NCI-H446 treated with DMSO at 0.1 percent for 48 hours (cell line): Measurements from ENCODE around the gene RBFOX2.
A peak's percentile ranks its signal among the peaks of the same experiment; 100 is the strongest.
"Not testable (repeated sequence)": the region's sequence is repeated elsewhere in the genome, so short reads cannot be mapped to it uniquely, and the experiment has no call there.

ENCODE experiments used
- DNase-seq: peaks from one replicate; lab custom pipeline; 2025; lab: John Stamatoyannopoulos, UW

RBFOX2 gene, protein sequence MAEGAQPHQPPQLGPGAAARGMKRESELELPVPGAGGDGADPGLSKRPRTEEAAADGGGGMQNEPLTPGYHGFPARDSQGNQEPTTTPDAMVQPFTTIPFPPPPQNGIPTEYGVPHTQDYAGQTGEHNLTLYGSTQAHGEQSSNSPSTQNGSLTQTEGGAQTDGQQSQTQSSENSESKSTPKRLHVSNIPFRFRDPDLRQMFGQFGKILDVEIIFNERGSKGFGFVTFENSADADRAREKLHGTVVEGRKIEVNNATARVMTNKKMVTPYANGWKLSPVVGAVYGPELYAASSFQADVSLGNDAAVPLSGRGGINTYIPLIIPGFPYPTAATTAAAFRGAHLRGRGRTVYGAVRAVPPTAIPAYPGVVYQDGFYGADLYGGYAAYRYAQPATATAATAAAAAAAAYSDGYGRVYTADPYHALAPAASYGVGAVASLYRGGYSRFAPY

DNA sequence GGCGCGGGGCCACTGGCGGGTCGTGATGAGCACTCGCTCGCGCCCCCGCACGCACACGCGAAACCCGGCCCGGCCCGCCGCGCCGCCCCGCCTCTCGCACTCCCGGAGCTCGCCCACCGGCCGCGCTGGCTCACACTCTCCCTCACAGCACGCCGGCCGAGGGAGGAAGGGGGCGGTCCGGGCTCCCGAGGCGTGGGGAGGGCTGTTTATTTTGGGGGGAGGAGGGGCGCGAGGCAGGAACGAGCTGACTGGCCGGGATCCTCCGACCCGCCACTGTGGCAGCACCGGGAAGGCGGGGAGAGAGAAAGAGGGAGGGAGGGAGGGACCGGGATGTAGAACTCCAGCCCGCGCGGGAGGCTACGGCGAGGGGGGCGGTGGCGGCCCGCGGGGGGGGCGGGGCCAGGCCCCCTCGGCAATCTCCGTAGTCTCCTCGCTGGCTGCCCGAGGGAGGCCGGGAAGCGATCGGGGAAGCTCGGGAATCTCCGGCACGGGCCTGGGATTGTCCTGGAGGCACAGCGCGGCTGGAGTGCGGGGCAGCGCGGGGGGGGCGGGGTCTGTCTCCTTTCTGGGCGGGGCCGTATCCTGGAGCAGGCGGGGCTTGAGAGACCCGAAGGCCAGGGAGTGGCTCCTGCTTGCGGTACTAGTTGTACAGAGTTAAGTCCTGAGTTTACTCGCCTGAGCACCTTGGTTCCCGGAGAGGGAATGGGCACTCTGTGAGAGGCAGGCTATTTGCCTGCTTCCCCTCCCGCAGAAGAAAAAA, at the start of gene RBFOX2:
RBFOX2 (minus strand) TSS at position 179 of the 760 bp plus-strand sequence. CDS start 399 bp downstream, outside the sequence.
- peak; percentile 91 for DNase-seq

DNA sequence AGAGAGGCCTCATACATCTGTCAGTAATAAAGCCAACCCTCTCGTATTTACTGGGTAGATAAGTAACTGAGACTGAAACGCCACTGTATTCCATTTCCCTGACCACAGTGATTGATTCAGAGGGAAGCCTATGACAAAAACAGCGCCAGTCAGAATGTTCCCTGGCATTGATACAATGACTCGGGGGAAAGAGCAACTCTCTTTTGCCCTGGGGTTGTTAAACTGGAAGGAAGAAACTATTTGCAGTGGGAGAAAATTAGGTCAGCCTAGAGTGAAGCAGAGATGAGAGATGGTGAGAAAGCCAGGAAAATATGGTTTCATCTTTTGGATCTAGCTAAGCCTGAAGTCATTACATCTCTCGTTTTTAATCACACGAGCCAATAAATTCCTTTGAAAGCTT, 48.6 kb upstream of the RBFOX2 start:
- no peak for DNase-seq

DNA sequence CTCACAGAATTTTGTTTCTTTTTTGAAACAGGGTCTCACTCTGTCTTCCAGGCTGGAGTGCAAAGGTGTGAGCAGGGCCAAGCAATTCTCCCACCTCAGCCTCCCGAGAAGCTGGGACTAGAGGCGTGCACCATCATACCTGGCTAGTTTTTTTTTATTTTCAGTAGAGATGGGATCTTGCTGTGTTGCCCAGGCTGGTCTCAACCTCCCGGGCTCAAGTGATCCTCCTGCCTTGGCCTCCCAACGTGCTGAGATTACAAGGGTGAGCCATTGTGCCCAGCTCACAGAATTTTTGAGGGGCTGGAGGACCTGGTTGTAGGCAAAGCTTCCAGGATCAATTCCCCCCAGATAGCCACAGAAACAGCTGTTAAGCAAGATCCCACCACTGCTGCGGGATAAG, 47.1 kb upstream of the RBFOX2 start:
- no peak for DNase-seq

DNA sequence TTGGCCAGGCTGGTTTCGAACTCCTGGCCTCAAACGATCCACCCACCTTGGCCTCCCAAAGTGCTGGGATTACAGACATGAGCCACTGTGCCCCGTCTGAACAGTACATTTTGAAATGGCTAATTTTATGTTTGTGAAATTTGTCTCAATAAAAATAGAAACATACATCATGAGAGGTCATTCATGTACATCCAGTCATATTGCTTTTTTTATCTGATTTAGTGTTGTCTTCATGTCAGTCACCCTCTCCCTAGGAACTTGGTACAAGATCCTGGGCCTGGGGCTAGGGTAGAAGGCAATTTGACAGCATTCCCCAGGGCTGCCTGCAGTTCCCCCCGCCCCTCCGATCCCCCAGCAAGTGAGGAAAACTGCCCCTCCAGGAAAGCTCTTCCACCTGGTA, 46.6 kb upstream of the RBFOX2 start:
- DNase-seq: no peak

DNA sequence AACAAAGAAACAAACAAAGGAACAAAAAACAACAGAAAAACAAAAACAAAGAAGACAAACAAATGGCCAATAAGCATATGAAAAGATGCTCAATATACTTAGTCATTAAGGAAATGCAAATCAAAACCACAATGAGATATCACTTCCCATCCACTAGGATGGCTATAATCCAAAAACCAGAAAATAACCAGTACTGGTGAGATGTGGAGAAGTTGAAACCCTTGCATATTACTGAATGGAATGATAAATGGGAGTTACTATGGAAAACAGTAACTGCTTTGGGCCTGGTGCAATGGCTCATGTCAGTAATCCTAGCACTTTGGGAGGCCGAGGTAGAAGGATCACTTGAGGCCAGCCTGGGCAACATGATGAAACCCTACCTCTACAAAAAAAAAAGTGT, 44.9 kb upstream of the RBFOX2 start:
- DNase-seq: no peak

DNA sequence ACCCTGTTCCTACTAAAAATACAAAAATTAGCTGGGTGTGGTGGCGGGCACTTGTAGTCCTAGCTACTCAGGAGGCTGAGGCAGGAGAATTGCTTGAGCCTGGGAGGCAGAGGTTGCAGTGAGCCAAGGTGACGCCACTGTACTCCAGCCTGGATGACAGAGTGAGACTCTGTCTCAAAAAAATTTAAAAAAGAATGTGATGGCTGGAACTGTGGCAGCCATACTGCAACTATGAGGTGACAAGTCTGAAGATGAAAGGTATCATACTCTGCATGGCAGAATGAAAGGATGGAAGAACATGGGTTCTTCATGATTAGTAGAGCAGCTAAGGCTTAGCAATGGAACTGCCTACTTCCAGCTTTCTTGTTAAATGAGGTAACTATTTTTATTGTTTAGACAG, 42.0 kb upstream of the RBFOX2 start:
- not testable (repeated sequence) for DNase-seq

DNA sequence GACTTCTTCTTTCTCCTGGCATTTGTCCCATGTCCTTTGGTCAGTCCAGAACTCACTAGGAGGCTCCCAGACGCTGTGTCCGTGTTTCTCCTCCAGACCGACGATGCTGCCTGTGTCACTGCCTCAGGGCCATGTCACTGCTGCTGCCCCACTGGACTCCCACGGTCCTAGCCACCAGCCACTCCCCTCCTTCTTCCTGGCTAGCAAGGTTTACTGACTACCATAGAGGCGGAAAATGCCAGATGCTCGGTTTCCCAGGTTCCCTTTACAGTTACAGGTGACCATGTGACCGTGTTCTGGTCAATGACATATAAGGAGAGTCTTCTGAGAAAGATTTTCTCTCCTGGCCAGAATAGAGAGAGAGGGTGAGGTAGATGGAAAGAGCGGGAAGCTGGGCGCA, 40.7 kb upstream of the RBFOX2 start:
- no peak for DNase-seq

DNA sequence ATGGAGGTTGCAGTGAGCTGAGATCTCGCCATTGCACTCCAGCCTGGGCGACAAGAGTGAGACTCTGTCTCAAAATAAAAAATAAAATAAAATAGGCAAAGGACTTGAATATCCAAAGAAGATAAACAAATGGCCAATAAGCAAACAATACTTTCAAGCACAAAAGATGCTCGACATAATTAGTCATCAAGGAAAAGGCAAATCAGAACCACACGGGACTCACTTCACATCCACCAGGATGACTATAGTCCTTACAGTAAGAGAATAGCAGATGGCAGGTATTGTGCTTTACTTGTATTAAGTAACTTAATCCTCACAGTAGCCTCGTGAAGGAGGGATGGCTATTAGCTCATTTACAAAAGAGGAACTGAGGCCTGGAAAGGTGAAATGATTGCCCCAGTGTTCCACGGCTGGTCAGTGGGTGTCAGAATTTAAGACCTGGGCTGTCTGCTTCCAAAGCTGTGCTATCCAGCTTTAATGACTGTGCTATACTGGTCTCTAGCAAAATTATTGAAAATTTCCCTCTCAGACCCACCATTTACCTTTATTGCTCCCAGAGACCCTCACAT, 40.2 kb upstream of the RBFOX2 start:
- DNase-seq: no peak

DNA sequence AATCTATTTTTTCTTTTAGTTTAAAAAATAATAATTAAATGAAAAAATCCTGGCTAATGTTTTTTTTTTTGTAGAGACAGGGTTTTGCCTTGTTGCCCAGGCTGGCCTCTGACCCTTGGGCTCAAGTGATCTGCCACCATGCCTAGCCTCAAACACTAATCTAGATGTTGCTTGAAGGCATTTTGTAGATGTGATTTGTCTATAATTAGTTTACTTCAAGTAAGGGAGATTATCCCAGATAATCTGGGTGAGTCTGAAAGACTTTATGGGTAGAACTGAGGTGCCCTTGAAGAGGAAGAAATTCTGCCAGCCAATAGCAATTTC, 38.6 kb upstream of the RBFOX2 start:
- no peak for DNase-seq

DNA sequence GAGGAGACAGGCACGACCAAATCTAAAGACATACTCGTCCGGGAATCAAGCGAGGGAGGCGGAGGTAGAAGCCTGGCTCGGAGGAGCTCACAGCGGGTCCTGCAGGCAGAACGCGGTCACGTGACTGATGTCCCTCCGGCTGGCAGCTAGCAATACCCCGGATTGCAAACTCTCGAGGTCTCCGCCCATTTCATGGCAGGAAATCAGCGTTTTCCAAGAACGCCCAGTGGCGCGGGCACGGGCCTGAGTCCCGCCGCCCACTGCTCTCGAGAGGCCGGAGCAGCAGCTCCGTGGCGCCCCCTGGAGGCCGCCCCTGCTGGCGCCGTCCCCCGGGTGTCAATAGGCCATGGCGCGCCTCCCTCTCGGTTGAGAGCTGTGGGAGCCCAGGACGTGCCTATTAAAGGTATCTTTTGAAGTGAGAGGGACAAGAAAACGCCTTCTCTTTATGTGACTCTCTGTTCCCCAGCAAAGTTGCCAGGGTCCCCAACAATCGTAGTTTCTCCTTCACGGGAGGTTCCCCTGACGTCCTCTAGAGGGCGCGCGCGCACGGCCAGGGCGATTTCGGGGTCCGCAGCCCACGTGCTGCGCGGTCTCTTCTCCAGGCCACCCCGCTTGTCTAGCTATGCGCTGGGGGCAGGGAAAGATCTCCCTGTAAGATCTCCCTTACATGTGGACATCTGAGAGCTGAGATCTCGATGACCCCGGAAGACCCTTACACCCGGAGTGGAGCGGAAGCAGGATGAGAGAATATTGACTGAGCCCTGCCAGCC, 37.3 kb upstream of the RBFOX2 start:
- DNase-seq: peak; percentile 91

DNA sequence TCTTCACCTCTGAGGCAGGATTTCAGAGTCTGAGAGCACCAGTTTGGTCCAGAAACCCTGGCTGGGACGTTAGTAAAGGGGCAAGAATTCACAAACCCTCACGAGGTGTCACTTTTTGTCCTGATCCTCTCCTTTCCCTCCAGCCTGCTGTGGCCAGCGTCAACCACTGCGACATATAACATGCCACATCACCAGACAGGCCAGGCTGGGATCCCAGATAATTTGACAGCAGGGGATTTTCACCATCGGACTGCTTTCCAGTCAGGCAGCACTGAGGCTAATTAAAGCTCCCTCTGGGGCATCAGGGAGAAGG, 36.8 kb upstream of the RBFOX2 start:
- DNase-seq: no peak

DNA sequence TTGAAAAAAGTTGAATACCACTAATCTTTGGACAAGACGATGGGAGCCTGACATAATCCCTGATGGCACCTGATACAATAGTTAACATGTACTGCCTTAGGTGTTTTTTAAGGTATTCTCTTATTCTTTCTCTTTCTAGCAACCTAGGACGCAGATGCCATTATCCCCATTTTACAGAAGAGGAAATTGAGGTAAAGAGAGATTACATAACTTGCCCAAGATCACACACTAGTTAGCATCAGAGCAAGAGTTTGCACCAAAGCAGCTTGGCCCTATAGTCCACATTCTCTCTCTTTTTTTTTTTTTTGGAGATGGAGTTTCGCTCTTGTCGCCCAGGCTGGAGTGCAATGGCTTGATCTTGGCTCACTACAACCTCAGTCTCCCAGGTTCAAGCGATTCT, 35.7 kb upstream of the RBFOX2 start:
- no peak for DNase-seq

DNA sequence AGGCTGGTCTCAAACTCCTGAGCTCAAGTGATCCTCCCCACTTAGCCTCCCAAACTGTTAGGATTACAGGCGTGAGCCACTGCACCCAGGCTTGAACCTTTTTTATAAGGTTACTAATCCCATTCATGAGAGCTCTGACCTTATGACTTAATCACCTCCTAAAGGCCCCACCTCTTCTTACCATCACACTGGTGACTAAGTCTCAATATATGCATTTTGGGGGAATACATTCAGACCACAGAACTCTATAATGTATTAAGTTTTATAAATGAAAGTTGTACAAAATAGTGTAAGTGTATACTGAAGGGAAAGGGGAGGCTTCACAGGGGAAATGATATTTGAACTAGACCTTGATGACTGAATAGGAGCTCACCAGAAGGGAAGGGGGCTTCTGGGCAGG, 28.4 kb upstream of the RBFOX2 start:
- no peak for DNase-seq

DNA sequence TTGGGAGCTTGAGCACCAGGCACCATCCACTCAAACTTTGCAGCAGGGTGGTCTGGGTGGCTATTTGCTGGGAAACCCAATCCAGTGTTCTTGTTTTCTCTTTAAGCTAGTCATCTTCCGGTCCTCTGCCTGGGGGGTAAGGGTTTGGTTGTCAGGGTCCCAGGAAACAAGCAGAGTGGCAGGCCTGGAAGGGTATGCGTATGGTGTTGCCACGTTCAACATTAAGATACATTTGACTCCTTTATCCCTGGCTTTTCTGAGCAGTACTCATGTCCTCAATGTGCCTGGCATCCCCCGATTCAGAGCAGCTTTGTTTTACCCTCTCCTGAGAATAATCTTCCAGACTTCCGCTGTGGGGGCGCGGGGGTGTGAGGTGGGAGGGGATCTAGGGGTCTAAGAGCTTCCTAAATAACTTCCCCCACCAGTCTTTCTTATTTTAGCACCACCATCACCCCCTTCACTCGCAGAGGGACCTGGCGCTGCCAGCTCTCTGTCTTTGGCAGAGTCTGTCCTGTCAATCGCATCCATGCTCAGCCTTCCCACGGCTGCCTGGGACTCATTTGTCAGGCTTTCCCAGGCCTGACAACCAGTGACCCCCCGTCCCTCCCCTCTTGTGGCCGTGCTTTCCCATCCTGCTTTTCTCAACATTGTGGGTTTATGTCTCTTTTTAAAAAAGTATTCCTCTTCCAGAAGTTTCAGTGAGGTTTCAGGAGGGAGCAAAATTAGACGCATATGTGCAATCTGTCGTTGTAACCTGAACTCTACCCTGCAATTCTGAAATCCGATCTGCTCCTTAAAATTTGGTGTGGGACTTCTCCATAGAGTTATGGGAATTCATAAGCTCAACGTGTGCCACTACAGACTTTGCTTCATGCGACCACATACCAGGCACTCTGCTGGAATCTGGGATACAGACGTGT, 27.0 kb upstream of the RBFOX2 start:
- no peak for DNase-seq

DNA sequence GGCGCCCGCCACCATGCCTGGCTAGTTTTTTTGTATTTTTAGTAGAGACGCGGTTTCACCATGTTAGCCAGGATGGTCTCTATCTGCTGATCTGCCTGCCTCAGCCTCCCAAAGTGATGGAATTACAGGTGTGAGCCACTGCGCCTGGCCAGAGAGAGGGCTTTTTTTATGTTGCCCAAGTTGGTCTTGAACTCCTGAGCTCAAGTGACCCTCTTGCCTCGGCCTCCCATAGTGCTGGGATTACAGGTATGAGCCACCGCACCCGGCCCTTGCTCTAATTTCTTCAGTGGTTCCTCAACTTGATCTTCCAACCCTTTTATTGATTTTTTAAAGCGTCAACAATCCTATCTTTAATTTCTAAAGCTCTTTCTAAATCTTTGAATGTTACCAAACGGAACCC, 25.8 kb upstream of the RBFOX2 start:
- DNase-seq: not testable (repeated sequence)

DNA sequence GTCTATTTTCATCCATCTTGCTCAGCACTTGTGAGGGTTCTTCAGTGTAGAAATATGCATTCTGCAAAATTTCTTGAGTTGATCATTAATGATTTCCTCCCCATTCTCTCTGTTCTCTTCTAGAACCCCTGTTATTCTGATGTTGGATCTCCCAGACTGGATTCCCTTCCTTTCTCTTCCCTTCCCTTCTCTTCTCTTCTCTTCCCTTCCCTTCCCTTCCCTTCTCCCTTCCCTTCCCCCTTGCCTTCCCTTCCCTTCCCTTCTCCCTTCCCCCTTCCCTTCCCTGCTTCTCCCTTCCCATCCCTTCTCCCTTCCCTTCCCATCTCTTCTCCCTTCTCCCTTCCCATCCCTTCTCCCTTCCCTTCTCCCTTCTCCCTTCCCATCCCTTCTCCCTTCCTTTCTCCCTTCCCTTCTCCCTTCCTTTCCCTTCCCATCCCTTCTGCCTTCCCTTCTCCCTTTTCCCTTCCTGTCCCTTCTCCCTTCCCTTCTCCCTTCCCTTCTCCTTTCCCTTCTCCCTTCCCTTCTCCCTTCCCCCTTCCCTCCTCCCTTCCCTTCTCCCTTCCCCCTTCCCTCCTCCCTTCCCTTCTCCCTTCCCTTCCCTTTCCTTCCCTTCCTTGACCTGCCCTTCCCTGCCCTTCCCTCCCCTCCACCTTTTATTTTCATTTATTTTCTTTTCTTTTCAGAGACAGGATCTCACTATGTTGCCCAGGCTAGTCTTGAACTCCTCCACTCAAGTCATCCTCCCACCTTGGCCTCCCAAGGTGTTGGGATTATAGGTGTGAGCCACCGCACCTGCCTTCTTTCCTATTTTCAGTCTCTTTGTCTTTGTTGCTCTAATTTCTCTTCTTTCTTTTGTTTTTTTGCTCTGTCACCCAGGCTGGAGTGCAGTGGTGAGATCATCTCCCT, 24.9 kb upstream of the RBFOX2 start:
- no peak for DNase-seq

DNA sequence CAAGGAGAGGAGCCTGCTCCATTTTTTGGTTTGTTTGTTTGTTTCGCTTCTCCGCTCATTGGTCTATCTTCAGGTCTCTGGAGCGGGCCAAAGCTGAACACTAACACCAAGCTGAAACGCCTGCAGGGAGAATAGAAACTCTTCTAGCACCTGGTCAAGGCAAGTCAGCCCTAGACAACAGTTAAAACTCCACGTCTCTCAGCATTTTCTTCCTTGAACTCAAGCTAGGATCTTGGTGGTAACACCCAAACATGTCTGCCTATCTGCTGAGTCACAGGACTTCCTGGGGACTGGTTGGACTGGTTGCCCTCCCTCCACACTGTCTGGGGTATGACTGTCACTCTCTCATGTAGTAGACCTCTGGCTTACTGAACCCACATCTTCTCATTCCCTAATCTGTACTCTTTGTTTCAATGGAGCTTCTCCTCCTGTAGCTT, 23.9 kb upstream of the RBFOX2 start:
- DNase-seq: no peak

DNA sequence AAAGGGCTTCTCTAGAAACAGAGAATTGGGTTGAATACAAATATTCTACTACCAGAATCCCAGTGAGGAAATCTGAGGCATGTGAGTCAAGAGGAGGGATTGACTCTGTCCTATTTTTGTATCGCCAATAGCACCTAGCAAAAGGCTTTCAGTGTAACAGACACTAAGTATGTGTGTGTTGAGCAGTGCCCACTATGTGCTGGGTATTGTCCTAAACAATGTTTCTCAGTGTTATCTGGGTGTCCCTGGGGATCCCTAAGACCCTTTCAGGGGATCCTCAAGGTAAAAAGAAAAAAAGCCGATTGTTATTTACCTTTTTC, 21.0 kb upstream of the RBFOX2 start:
- DNase-seq: no peak

DNA sequence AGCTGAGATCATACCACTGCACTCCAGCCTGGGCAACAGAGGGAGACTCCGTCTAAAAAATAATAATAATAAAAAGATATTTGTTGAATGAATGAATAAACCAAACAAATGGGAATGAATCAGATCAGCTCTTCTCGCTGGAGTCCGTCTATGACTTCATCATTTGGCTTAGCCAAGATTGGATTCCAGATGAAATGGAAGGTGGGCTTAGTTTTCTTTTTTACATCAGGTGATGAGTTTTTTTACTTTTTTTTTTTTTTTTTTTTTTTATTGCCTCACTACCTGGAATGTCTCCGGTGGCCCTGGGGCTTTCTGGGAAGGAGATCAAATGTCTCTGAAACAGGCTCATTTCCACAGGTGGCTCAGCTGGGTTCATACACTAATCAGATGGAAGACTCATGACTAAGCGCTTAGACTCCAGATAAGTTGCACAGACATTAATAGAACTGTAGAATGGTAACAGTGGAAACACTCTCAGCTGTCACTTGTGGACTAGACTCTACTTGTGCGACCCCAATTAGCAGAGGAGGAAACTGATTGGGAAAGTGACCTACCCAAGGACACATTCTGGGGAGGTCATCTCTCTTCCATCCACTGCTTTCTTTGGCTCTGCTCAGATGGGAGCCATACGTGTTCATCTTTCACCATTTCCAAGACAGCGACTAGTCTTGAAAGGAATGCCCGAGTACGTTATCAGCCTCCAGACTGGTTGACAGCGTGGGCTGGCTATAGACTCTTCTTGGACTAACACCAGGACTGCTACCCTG, 20.5 kb upstream of the RBFOX2 start:
- no peak for DNase-seq

DNA sequence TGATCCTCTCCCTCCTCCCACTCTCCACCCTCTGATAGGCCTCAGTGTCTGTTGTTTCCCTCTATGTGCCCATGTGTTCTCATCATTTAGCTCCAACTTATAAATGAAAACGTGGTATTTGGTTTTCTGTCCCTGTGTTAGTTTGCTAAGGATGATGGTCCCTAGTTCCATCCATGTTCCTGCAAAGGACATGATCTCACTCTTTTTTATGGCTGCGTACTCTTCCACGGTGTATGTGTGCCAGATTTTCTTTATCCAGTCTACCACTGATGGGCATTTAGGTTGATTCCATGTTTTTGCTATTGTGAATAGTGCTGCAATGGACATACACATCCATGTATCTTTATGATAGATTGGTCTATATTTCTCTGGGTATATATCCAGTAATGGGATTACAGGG, 15.9 kb upstream of the RBFOX2 start:
- not testable (repeated sequence) for DNase-seq
